Activated CD4-positive, alpha-beta T cell treated with anti-CD3 and anti-CD28 coated beads for 36 hours (primary cell): ENCODE results near the gene PTPRG. TPM values are rescaled to one million over a fixed set of nuclear protein-coding genes. Genes with fewer than 3 reads are reported as not detected.
"Not testable (repeated sequence)": the region's sequence is repeated elsewhere in the genome, so short reads cannot be mapped to it uniquely, and the experiment has no call there.

Experiments
- ATAC-seq: fragments of 200-7000 bp; cut with Tn5 transposase; one replicate; pipeline ENCODE4 v1.10.0; 2021; ENCODE audit warnings: mild to moderate bottlenecking, moderate library complexity
- CTCF ChIA-PET: fragments of 350-600 bp; sonication (Branson Sonifier 250); formaldehyde crosslinking; loops from one replicate; lab custom pipeline; 2021; ENCODE audit warnings: antibody characterized with exemption; lab: Charles Lee
- POLR2A ChIA-PET: fragments of 350-600 bp; sonication (Branson Sonifier 250); formaldehyde crosslinking; loops from one replicate; lab custom pipeline; 2021; ENCODE audit warnings: antibody characterized with exemption, inconsistent platforms; lab: Charles Lee
- DNase-seq: peaks from one replicate; pipeline ENCODE4 v3.0.0-alpha.2; 2020
- H3K27ac Mint-ChIP-seq: one replicate; pipeline ENCODE4 v1.8.0; 2021; ENCODE audit warnings: mixed read lengths
- H3K27me3 Mint-ChIP-seq: one replicate; pipeline ENCODE4 v1.8.0; 2021; ENCODE audit warnings: mixed read lengths
- H3K36me3 Mint-ChIP-seq: one replicate; pipeline ENCODE4 v1.8.0; 2021; ENCODE audit warnings: low read depth, mixed read lengths
- H3K4me1 Mint-ChIP-seq: one replicate; pipeline ENCODE4 v1.8.0; 2021; ENCODE audit warnings: mixed read lengths
- H3K4me3 Mint-ChIP-seq: one replicate; pipeline ENCODE4 v1.8.0; 2021; ENCODE audit warnings: mild to moderate bottlenecking, moderate library complexity, mixed read lengths
- H3K9me3 Mint-ChIP-seq: one replicate; pipeline ENCODE4 v1.8.0; 2021; ENCODE audit warnings: low read depth, mixed read lengths
- intact Hi-C, 2 experiments: fragments of 100-400 bp; cut with DNase I in 1 of 2; cut with micrococcal nuclease in 1 of 2; formaldehyde crosslinking; loops; one replicate each; pipeline versions ENCODE4 v1.14.2 to v1.15.1; 2022 to 2024; cut with DNase I, micrococcal nuclease
- total RNA-seq, 2 experiments: library from RNA; stranded (reverse); gene quantifications; one replicate each; pipeline ENCODE4 v1.2.3, GENCODE V29; 2021

PTPRG gene
- total RNA-seq, 2 experiments from 2014 or later, result 0.32 to 0.33 TPM

DNA sequence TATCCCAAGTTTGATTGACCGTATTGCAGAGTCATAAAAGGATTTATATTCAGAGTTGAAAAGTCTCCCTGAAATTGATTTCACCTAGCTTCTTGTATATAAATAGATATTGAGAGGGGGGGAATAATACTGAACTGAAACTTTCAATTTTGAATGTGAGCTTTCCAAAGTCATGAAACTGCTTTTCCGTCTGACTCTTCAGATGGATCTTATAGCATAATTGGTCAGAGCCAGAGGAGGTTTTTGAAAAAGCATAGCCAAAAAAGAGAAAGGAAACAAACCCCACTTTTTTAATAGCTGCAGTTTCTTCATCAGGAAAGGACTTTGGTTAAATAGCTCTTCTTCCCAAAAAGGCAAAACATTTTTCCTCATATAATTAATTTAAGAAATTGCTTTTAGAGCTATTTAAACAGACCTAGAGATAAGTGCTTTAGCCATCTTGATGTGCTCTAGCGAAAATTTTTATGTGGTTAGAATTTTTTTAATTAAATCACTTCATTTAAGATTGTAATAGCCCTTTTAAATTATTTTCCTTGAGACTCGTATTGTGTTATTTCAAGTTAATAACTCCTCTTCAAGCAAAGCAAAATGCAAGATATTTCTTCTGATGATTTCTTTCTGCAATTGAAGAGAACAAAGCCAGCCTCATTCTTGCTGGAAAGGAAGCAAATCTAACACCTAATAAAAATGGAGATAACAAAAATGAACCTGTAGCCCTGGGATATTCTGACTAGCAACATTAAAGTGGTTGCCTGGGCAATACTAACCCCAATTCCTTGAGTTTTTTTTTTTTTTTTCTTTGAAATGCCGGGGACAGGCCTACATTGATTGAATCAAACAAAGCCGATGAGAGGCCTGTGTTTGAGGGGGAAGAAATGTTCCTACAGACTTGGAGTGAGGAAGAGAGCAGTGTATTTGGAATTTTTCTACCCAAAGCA, 173.6 kb downstream of the PTPRG start:
- CTCF ChIA-PET, result no interaction called here
- no peaks in the 10 kb centered on the region for H3K4me1 Mint-ChIP-seq
- POLR2A ChIA-PET, result no interaction called here
- H3K9me3 Mint-ChIP-seq, result no peaks in the 10 kb centered on the region
- DNase-seq, result no peak
- peaks cover 2% of the 10 kb centered on the region for H3K27me3 Mint-ChIP-seq
- no peak overlapping the region for H3K27ac Mint-ChIP-seq
- ATAC-seq, result no peak
- intact Hi-C loops, result no loop called here
- no peaks in the 10 kb centered on the region for H3K36me3 Mint-ChIP-seq
- H3K4me3 Mint-ChIP-seq, result no peak overlapping the region

GRCh38 chr3:61736506-61736905, 175.1 kb downstream of the PTPRG start:
- H3K27ac Mint-ChIP-seq, result no peak overlapping the region
- no peaks in the 10 kb centered on the region for H3K9me3 Mint-ChIP-seq
- H3K4me3 Mint-ChIP-seq, result no peak overlapping the region
- DNase-seq, result no peak
- no peak for ATAC-seq
- H3K4me1 Mint-ChIP-seq, result no peaks in the 10 kb centered on the region
- no peaks in the 10 kb centered on the region for H3K36me3 Mint-ChIP-seq
- intact Hi-C loops, result no loop called here
- POLR2A ChIA-PET, result no interaction called here
- CTCF ChIA-PET, result interaction anchor here (0.7 kb wide), 1 partner anchor 256 kb away, joined by 3 read pairs; no protein-coding TSS in a partner anchor
- H3K27me3 Mint-ChIP-seq, result no peaks in the 10 kb centered on the region

GRCh38 chr3:61739640-61740039, 178.3 kb downstream of the PTPRG start:
- no peak for ATAC-seq
- no peak overlapping the region for H3K27ac Mint-ChIP-seq
- no peaks in the 10 kb centered on the region for H3K4me1 Mint-ChIP-seq
- no peaks in the 10 kb centered on the region for H3K9me3 Mint-ChIP-seq
- no peaks in the 10 kb centered on the region for H3K27me3 Mint-ChIP-seq
- POLR2A ChIA-PET, result no interaction called here
- intact Hi-C loops, result no loop called here
- H3K36me3 Mint-ChIP-seq, result no peaks in the 10 kb centered on the region
- DNase-seq, result no peak
- no peak overlapping the region for H3K4me3 Mint-ChIP-seq
- CTCF ChIA-PET, result no interaction called here

DNA sequence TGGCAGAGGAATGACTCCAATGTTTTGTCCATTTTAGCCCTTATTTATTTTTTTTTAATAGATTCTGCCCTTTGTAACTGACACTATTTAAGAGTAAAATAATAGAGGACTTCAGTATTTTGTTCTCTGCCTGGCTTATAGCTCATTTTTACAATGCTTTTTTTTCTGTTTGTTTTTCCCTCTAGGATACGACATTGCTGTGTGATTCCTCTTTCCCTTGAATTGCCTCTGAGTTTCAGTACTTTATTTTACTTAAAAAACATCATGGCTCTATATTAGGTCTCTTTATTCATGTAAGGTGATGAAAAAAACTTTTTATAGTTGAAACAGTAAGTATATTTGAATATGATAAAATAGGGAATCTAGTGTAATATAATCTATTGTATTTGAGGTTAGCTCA, 179.1 kb downstream of the PTPRG start:
- ATAC-seq (no peak), DNase-seq (no peak)
- intact Hi-C loops, result no loop called here
- Mint-ChIP-seq H3K9me3 (no peaks in the 10 kb centered on the region), H3K4me3 (no peak overlapping the region), H3K4me1 (no peaks in the 10 kb centered on the region), H3K36me3 (no peaks in the 10 kb centered on the region), H3K27me3 (no peaks in the 10 kb centered on the region), H3K27ac (no peak overlapping the region)
- ChIA-PET CTCF (no interaction called here), POLR2A (no interaction called here)

- DNase-seq, result no peak
- Mint-ChIP-seq H3K4me1 (no peaks in the 10 kb centered on the region), H3K27ac (no peak overlapping the region), H3K27me3 (no peaks in the 10 kb centered on the region), H3K9me3 (no peaks in the 10 kb centered on the region), H3K4me3 (no peak overlapping the region), H3K36me3 (no peaks in the 10 kb centered on the region)
- ChIA-PET POLR2A (no interaction called here), CTCF (no interaction called here)
- ATAC-seq, result no peak
- intact Hi-C loops, result no loop called here
Measured at GRCh38 chr3:61741551-61741950, 180.2 kb downstream of the PTPRG start.

DNA sequence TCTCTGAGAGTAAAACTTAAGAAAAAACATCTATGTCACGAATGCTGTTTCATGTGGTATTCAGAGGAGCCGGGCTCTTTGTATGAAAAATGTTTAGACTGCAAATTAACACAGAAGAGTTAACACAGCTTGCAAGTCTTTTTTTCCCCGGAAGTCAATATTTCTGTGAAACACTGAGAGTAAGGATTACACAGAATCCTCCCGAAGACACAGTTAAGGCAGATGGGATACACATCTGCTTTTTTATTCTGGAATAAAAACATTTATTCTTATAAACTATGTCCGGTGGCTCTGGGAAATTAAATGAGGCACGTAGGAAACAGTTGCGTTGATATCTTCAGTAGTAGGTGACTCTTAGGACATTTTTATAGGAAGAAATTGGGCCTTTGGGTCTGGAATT, 180.6 kb downstream of the PTPRG start:
- ChIA-PET POLR2A (no interaction called here), CTCF (no interaction called here)
- intact Hi-C loops, result no loop called here
- Mint-ChIP-seq H3K4me3 (no peak overlapping the region), H3K9me3 (no peaks in the 10 kb centered on the region), H3K27me3 (no peaks in the 10 kb centered on the region), H3K27ac (no peak overlapping the region), H3K4me1 (no peaks in the 10 kb centered on the region), H3K36me3 (no peaks in the 10 kb centered on the region)
- ATAC-seq (no peak), DNase-seq (no peak)

DNA sequence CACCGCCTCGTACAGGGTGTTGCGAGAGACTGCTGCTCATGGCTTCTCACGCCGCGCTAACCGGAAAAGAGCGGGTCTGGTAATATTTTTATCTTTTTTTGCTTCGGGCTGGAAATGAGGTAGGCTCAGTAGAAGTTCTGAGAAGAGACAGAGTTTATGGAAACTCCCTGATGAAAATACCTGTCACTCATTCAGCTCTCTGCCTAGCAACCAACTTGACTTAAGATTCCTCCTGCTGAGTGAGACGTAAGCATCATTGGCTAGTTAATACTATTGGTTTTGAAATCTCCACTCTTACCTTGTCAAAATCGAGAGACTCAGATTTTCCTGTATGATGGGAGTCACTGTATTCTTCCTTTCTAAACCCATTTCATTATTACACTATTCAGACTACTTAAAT, 181.7 kb downstream of the PTPRG start:
- Mint-ChIP-seq H3K4me1 (no peaks in the 10 kb centered on the region), H3K4me3 (no peak overlapping the region), H3K27ac (no peak overlapping the region), H3K27me3 (no peaks in the 10 kb centered on the region), H3K36me3 (no peaks in the 10 kb centered on the region), H3K9me3 (no peaks in the 10 kb centered on the region)
- ChIA-PET POLR2A (no interaction called here), CTCF (no interaction called here)
- intact Hi-C loops, result no loop called here
- ATAC-seq (no peak), DNase-seq (no peak)

- CTCF ChIA-PET, result no interaction called here
- Mint-ChIP-seq H3K36me3 (no peaks in the 10 kb centered on the region), H3K9me3 (no peaks in the 10 kb centered on the region), H3K27me3 (no peaks in the 10 kb centered on the region), H3K27ac (no peak overlapping the region), H3K4me3 (no peak overlapping the region), H3K4me1 (no peaks in the 10 kb centered on the region)
- ATAC-seq (no peak), DNase-seq (no peak)
- POLR2A ChIA-PET, result no interaction called here
- intact Hi-C loops, result no loop called here
Measured at GRCh38 chr3:61743686-61744242, 182.4 kb downstream of the PTPRG start.

GRCh38 chr3:61748288-61748687, 186.9 kb downstream of the PTPRG start:
- ChIA-PET POLR2A (no interaction called here), CTCF (no interaction called here)
- intact Hi-C loops, result no loop called here
- no peak for DNase-seq
- no peak overlapping the region for H3K27ac Mint-ChIP-seq
- H3K4me3 Mint-ChIP-seq, result no peak overlapping the region
- H3K9me3 Mint-ChIP-seq, result no peaks in the 10 kb centered on the region
- peaks cover 2% of the 10 kb centered on the region for H3K27me3 Mint-ChIP-seq
- no peak for ATAC-seq
- no peaks in the 10 kb centered on the region for H3K4me1 Mint-ChIP-seq
- no peaks in the 10 kb centered on the region for H3K36me3 Mint-ChIP-seq

DNA sequence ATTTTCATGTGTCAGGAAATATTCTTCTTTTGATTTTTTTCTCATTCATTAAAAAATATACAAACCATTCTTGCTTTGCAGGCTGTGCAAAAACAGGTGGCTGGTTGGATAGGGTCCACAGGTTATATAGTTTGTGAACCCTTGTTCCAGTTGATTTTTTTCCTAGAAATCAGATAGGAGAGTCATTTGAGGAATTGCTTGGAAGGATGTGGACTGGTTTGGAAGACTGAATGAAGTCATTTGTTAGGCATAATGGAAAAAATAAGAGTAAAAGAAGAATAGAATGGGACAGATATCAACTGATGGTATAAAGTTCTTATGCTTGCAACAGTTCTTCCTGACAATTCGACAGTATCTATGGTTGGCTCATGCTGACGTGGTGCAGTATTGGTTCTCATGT, 189.4 kb downstream of the PTPRG start:
- intact Hi-C loops, result no loop called here
- Mint-ChIP-seq H3K27me3 (peaks cover 2% of the 10 kb centered on the region), H3K36me3 (no peaks in the 10 kb centered on the region), H3K4me1 (no peaks in the 10 kb centered on the region), H3K27ac (no peak overlapping the region), H3K9me3 (no peaks in the 10 kb centered on the region), H3K4me3 (no peak overlapping the region)
- POLR2A ChIA-PET, result no interaction called here
- DNase-seq (no peak), ATAC-seq (no peak)
- CTCF ChIA-PET, result no interaction called here

DNA sequence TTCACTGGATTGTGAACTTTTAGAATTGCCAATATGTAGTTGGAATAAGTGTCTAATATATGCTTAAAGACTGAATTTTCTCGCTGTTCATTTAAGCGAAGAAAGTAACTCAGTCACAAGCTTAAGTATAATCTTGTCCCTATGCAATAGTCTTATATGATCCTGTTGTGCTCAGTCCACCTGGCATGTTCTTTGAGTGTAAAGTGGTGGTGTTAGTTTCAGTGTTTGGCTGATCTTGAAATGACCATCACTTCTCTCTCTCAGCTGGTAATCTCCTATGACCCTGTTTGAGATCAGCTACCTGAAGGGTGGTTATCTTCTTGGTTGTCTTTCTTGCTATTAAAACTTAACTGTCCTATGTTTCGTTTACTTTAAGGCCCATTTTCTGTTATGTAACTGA, 197.5 kb downstream of the PTPRG start:
- DNase-seq (no peak), ATAC-seq (no peak)
- Mint-ChIP-seq H3K4me3 (no peak overlapping the region), H3K27ac (no peak overlapping the region), H3K4me1 (no peaks in the 10 kb centered on the region), H3K9me3 (peaks cover 4% of the 10 kb centered on the region), H3K27me3 (no peaks in the 10 kb centered on the region), H3K36me3 (no peaks in the 10 kb centered on the region)
- ChIA-PET POLR2A (no interaction called here), CTCF (no interaction called here)
- intact Hi-C loops, result no loop called here

- H3K27me3 Mint-ChIP-seq, intact Hi-C loops, H3K27ac Mint-ChIP-seq, H3K4me1 Mint-ChIP-seq, H3K4me3 Mint-ChIP-seq, H3K36me3 Mint-ChIP-seq, H3K9me3 Mint-ChIP-seq, ATAC-seq, POLR2A ChIA-PET, CTCF ChIA-PET, DNase-seq: not testable (repeated sequence)
Measured at GRCh38 chr3:61760783-61761182, 199.4 kb downstream of the PTPRG start.
